ENCODE measurements around the gene C1QTNF2.

The C1QTNF2 gene

DNA sequence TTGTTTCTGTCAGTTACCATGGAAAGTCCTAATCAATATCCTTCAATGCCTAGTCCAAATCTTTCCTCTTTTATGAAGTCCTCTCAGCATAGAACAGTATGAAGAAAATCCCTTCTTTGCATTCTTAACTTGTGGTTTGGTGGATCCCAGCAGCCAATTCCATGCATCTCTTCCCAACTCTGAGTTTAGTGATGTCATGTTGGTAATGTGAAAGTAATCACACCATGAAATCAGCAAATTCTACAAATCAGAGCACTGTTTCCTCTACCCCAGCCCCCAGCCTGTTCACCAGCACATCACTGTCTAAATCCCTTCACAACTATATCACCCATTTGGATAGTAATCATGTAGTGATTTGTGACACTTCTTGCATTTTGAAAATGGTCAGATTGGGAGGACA, 4.7 kb upstream of the C1QTNF2 start:
- DNase-seq (ENCODE audit: low read depth), result no peak
- no peak overlapping the region for H3K4me3 ChIP-seq (ENCODE audit: low read length)
- TF ChIP-seq, protein P1, sequence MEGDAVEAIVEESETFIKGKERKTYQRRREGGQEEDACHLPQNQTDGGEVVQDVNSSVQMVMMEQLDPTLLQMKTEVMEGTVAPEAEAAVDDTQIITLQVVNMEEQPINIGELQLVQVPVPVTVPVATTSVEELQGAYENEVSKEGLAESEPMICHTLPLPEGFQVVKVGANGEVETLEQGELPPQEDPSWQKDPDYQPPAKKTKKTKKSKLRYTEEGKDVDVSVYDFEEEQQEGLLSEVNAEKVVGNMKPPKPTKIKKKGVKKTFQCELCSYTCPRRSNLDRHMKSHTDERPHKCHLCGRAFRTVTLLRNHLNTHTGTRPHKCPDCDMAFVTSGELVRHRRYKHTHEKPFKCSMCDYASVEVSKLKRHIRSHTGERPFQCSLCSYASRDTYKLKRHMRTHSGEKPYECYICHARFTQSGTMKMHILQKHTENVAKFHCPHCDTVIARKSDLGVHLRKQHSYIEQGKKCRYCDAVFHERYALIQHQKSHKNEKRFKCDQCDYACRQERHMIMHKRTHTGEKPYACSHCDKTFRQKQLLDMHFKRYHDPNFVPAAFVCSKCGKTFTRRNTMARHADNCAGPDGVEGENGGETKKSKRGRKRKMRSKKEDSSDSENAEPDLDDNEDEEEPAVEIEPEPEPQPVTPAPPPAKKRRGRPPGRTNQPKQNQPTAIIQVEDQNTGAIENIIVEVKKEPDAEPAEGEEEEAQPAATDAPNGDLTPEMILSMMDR (conservative IDR thresholded peaks at IDR 0.05; ENCODE audit: low read depth, low read length), result no peak

DNA sequence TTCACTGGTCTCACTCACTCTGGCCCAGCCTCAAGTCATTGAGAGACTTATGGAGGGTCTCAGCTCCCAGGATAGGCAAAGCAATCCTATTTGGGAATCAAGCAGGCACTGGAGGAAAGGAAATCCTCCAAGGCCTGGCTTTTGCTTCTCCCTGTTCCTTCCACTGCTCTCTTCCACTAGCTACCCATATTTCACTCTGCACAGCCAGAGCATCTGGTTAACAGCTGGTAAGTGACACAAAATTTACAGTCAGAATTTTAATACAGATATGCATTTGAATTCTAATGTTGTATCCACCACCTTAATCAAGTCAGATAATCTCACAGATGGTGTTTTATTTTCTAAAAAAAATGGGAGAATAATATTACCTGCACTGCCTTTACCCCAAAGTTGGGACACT, 868 bp upstream of the C1QTNF2 start:
- TF ChIP-seq, protein P1 (conservative IDR thresholded peaks at IDR 0.05; ENCODE audit: low read depth, low read length), result no peak
- H3K4me3 ChIP-seq (ENCODE audit: low read length), result no peak overlapping the region
- no peak for DNase-seq (ENCODE audit: low read depth)

DNA sequence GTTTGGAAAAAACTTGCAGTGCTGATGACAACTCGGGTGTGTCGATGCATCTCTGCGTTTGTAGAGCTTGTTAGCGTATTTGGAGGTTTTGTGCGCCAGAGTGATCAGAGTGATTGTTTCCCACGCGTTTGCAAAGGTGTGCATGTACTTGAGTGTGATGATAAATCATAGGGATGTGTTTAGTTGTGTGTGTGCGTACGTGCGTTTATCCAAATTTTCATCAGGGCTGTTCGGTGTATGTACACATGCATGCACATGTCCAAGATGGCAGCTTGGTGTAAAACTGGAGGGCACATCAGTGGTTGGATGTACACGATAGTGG, 248 bp upstream of the C1QTNF2 start:
- DNase-seq (ENCODE audit: low read depth), result no peak
- peak overlapping the region; percentile 42 for H3K4me3 ChIP-seq (ENCODE audit: low read length)
- TF ChIP-seq, protein P1 (conservative IDR thresholded peaks at IDR 0.05; ENCODE audit: low read depth, low read length), result no peak

DNA sequence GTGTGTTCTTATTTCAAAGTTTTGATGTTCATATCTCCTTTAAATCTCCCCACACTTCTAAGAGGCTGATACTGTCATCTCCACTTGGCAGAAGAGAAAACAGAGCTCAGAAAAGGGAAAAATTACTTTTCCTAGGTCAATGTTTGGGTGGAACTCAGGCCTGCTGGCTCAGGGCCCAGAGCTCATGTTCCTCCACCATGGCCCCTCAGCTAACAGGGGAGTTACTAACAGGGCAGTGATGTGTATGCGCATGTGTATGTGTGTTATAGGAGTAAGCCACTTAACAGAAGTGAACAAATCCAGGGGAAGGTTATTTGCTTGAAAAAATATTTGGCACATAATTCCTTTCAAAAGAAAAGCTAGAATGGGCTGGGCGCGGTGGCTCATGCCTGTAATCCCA, 2.5 kb downstream of the C1QTNF2 start:
- no peak overlapping the region for H3K4me3 ChIP-seq (ENCODE audit: low read length)
- DNase-seq (ENCODE audit: low read depth), result no peak
- TF ChIP-seq, protein P1 (conservative IDR thresholded peaks at IDR 0.05; ENCODE audit: low read depth, low read length), result no peak

DNA sequence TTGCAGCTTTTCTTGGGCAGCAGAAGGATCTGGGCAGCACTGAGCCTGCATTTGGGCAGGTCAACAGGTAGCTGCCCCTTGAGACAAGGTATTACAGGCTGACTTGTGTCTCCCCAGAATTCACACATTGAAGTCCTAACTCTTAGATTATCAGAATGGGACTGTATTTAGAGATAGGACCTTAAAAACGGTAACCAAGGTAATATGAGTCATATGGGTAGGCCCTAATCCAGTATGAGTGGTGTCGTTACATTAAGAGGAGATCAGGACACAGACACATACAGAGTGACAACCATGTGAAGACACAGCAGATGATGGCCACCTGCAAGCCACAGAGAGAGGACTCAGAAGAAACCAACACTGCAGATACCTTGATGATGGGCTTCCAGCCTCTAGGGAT, 3.2 kb downstream of the C1QTNF2 start:
- H3K4me3 ChIP-seq (ENCODE audit: low read length), result no peak overlapping the region
- DNase-seq (ENCODE audit: low read depth), result no peak
- TF ChIP-seq, protein P1 (conservative IDR thresholded peaks at IDR 0.05; ENCODE audit: low read depth, low read length), result no peak

DNA sequence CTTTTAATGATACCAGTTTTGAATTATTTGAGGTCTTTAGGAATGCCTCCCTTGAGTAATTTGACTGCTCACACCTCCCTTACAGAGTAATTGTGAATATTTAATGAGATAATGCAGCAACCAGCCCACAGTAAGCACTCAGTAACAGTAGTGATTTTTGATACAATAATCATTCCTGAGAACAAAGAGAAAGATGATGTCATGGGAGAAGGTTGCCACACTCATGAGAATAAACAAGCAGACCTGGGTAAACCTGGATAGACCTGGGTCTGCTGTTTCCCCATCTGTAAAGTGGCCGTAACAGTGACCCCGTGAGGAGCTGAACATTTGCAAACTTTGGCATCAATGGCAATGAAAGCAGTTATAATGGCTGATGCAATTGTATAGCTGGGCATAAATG, 4.2 kb downstream of the C1QTNF2 start:
- H3K4me3 ChIP-seq (ENCODE audit: low read length), result no peak overlapping the region
- TF ChIP-seq, protein P1 (conservative IDR thresholded peaks at IDR 0.05; ENCODE audit: low read depth, low read length), result no peak
- DNase-seq (ENCODE audit: low read depth), result no peak

DNA sequence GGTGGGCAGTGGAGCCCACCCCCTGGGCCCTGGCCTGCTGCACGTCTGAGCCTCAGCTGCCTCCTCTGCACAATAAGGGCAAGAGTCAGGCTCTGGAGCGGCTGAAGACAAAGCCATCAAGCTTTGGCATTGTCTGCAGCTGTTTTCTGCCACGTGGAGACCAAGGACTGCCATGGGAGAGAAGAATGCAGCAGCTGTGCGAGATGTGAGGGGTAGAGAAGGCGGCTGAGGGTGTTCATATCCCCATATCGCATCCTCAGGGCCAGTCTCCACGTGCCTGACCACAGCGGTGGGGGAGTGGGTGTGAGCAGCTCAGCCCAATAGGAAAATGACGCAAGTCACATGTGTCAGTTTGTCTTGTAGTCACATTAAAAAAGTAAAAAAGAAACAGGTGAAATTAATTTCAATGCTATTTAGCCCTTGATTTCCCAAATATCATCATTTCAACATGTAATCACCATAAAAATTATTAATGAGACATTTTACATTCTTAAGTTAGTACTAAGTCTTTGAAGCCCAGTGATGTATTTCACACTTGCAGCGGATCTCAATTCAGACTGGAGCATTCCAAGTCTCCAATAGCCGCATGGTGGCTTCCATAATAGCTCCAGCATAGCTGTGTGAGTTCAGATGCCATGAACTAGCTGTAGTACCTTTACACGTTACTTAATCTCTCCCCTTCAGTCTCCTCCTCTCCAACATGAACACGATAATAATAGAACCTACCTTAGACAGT, 6.6 kb downstream of the C1QTNF2 start:
- TF ChIP-seq, protein P1 (conservative IDR thresholded peaks at IDR 0.05; ENCODE audit: low read depth, low read length), result no peak
- no peak overlapping the region for H3K4me3 ChIP-seq (ENCODE audit: low read length)
- no peak for DNase-seq (ENCODE audit: low read depth)

Data from retinal pigment epithelial cell (primary cell).